Mucosa of gallbladder (tissue), 1 donor: ENCODE data around the gene DPP6. TPM values are rescaled to one million over a fixed set of nuclear protein-coding genes. Genes with fewer than 3 reads are reported as not detected.

ENCODE experiments used
- DNase-seq: peaks from one replicate; pipeline ENCODE4 v3.0.0-alpha.2; 2020; ENCODE audit warnings: low spot score
- total RNA-seq: library from RNA; stranded (reverse); gene quantifications from one replicate; pipeline ENCODE4 v1.2.1, GENCODE V29; 2021
- donor health status: DM: no; HTN: no; CAD: no.

The DPP6 gene
- total RNA-seq, 1 donor from 2014 or later = 0.35 TPM

GRCh38 chr7:154857728-154858681 is 805.8 kb downstream of the DPP6 start:
- DNase-seq = no peak

GRCh38 chr7:154858836-154859537 is 806.8 kb downstream of the DPP6 start:
- DNase-seq = no peak

GRCh38 chr7:154859747-154860620 is 807.8 kb downstream of the DPP6 start:
- no peak for DNase-seq

GRCh38 chr7:154860621-154861375 is 808.6 kb downstream of the DPP6 start:
- DNase-seq = no peak

GRCh38 chr7:154861589-154861988 is 809.4 kb downstream of the DPP6 start:
- no peak for DNase-seq

- no peak for DNase-seq
Observed at GRCh38 chr7:154862153-154862791, 810.1 kb downstream of the DPP6 start.

- no peak for DNase-seq
Observed at GRCh38 chr7:154863766-154864522, 811.7 kb downstream of the DPP6 start.

GRCh38 chr7:154864523-154864891 is 812.3 kb downstream of the DPP6 start:
- DNase-seq = no peak

GRCh38 chr7:154865984-154866685 is 813.9 kb downstream of the DPP6 start:
- no peak for DNase-seq

GRCh38 chr7:154867068-154867467 is 814.9 kb downstream of the DPP6 start:
- no peak for DNase-seq

GRCh38 chr7:154868921-154869320 is 816.7 kb downstream of the DPP6 start:
- no peak for DNase-seq

- DNase-seq = no peak
Observed at GRCh38 chr7:154869436-154869835, 817.2 kb downstream of the DPP6 start.

- no peak for DNase-seq
Observed at GRCh38 chr7:154871507-154871906, 819.3 kb downstream of the DPP6 start.

GRCh38 chr7:154871928-154872750 is 819.9 kb downstream of the DPP6 start:
- no peak for DNase-seq

GRCh38 chr7:154872811-154873499 is 820.8 kb downstream of the DPP6 start:
- DNase-seq = no peak

- DNase-seq = no peak
Observed at GRCh38 chr7:154873500-154874121, 821.4 kb downstream of the DPP6 start.

- DNase-seq = no peak
Observed at GRCh38 chr7:154874409-154875113, 822.4 kb downstream of the DPP6 start.
